Neural cell (in vitro differentiated cells): Measurements from ENCODE around the gene USP22. TPM values are rescaled to one million over a fixed set of nuclear protein-coding genes. Genes with fewer than 3 reads are reported as not detected.

Experiments used
- H2AFZ ChIP-seq: fragments of 200-600, 300-800 bp; sonication (generic), shearing (Covaris generic); 2 replicates; pipeline ENCODE4 v1.6.0; 2014; ENCODE audit warnings: low read depth, mild to moderate bottlenecking, antibody characterized with exemption, low read length, moderate library complexity
- H3F3A ChIP-seq: fragments of 200-600 bp; shearing (Covaris generic); 2 replicates; pipeline ENCODE4 v1.6.1; 2016; ENCODE audit warnings: mild to moderate bottlenecking, moderate library complexity, mixed read lengths, antibody characterized with exemption, low read length; ENCODE audit not compliant: insufficient read depth, poor library complexity, severe bottlenecking
- H3K27ac ChIP-seq: fragments of 200-600, 300-800 bp; sonication (generic), shearing (Covaris generic); 2 replicates; pipeline ENCODE4 v1.5.1; 2014; ENCODE audit warnings: mild to moderate bottlenecking, low read length, moderate library complexity
- H3K27me3 ChIP-seq: fragments of 300-800, 200-600 bp; sonication (generic), shearing (Covaris generic); 2 replicates; pipeline ENCODE4 v1.6.0; 2014; ENCODE audit warnings: mild to moderate bottlenecking, low read depth, low read length, moderate library complexity; ENCODE audit not compliant: insufficient read depth
- H3K36me3 ChIP-seq: fragments of 300-800, 200-600 bp; sonication (generic), shearing (Covaris generic); 2 replicates; pipeline ENCODE4 v1.5.1; 2014; ENCODE audit warnings: mild to moderate bottlenecking, antibody characterized with exemption, low read length, moderate library complexity; ENCODE audit not compliant: insufficient read depth
- H3K4me2 ChIP-seq: fragments of 300-800, 200-600 bp; sonication (generic), shearing (Covaris generic); 2 replicates; pipeline ENCODE4 v1.6.0; 2014; ENCODE audit warnings: mild to moderate bottlenecking, low read length
- H3K4me3 ChIP-seq: fragments of 300-800, 200-600 bp; sonication (generic), shearing (Covaris generic); 2 replicates; pipeline ENCODE4 v1.5.1; 2014; ENCODE audit warnings: mild to moderate bottlenecking, low read length, moderate library complexity
- H3K79me2 ChIP-seq: fragments of 200-600 bp; shearing (Covaris generic); replicated peaks from 2 replicates; pipeline ENCODE4 v1.6.0; 2014; ENCODE audit warnings: mild to moderate bottlenecking, low read length, moderate library complexity; ENCODE audit not compliant: insufficient read depth
- H3K9ac ChIP-seq: fragments of 300-800, 200-600 bp; sonication (generic), shearing (Covaris generic); 2 replicates; pipeline ENCODE4 v1.6.1; 2016; ENCODE audit warnings: mild to moderate bottlenecking, low read length, mixed read lengths
- H3K9me2 ChIP-seq: fragments of 200-600 bp; shearing (Covaris generic); 2 replicates; pipeline ENCODE4 v1.6.1; 2016; ENCODE audit warnings: mild to moderate bottlenecking, low read length, mixed read lengths; ENCODE audit not compliant: insufficient read depth
- H3K9me3 ChIP-seq: fragments of 200-600, 300-800 bp; sonication (generic), shearing (Covaris generic); 2 replicates; pipeline ENCODE4 v1.6.1; 2016; ENCODE audit warnings: mild to moderate bottlenecking, mixed run types, low read length, moderate library complexity, mixed read lengths
- H4K20me1 ChIP-seq: fragments of 200-600 bp; shearing (Covaris generic); 2 replicates; pipeline ENCODE4 v1.6.1; 2016; ENCODE audit warnings: mild to moderate bottlenecking, mixed run types; ENCODE audit not compliant: insufficient read depth
- CTCF ChIP-seq: fragments of 450-650 bp; IDR thresholded peaks from 2 replicates; pipeline ENCODE4 v1.5.1; 2014; ENCODE audit warnings: antibody characterized with exemption, mild to moderate bottlenecking, moderate library complexity; ENCODE audit not compliant: poor library complexity, severe bottlenecking
- EP300 ChIP-seq: fragments of 450-650 bp; conservative IDR thresholded peaks from 2 replicates; pipeline ENCODE4 v1.6.1; 2014; ENCODE audit warnings: antibody characterized with exemption, mild to moderate bottlenecking, moderate library complexity; ENCODE audit not compliant: poor library complexity, severe bottlenecking
- EZH2 ChIP-seq: fragments of 200-600, 300-800 bp; shearing (Covaris generic), sonication (generic); IDR thresholded peaks from 2 replicates; pipeline ENCODE4 v1.6.1; 2014; ENCODE audit warnings: antibody characterized with exemption, low read length, borderline replicate concordance, mild to moderate bottlenecking; ENCODE audit not compliant: insufficient read depth, poor library complexity, severe bottlenecking
- MXI1 ChIP-seq: fragments of 450-650 bp; conservative IDR thresholded peaks from 2 replicates; pipeline ENCODE4 v1.6.1; 2014; ENCODE audit warnings: antibody characterized with exemption, mild to moderate bottlenecking; ENCODE audit not compliant: poor library complexity, severe bottlenecking
- POLR2AphosphoS5 ChIP-seq: IDR thresholded peaks from 2 replicates; pipeline ENCODE4 v1.6.1; 2012
- RAD21 ChIP-seq: fragments of 450-650 bp; conservative IDR thresholded peaks from 2 replicates; pipeline ENCODE4 v1.6.1; 2014; ENCODE audit warnings: antibody characterized with exemption, mild to moderate bottlenecking, moderate library complexity
- REST ChIP-seq: IDR thresholded peaks from 2 replicates; pipeline ENCODE4 v1.6.1; 2012; ENCODE audit warnings: borderline replicate concordance
- SMC3 ChIP-seq: fragments of 450-650 bp; conservative IDR thresholded peaks from 2 replicates; pipeline ENCODE4 v1.6.1; 2014; ENCODE audit warnings: antibody characterized with exemption, mild to moderate bottlenecking, moderate library complexity; ENCODE audit not compliant: poor library complexity
- TAF1 ChIP-seq: IDR thresholded peaks from 2 replicates; pipeline ENCODE4 v1.6.1; 2012; ENCODE audit warnings: low read depth
- polyA plus RNA-seq: library from polyadenylated mRNA; depleted of rRNA; stranded (reverse); fragments of >200 nt; gene quantifications from 2 replicates; pipeline ENCODE4 v1.2.3, GENCODE V29; 2014

USP22 gene
- polyA plus RNA-seq, 1 donor from 2014 or later, result 269 TPM

GRCh38 chr17:21015564-21015963 is 27.2 kb downstream of the USP22 start:
- Histone ChIP-seq H3K4me2 (no peak overlapping the region), H3K9me2 (no peaks in the 10 kb centered on the region), H3K4me3 (no peak overlapping the region), H3K27me3 (no peaks in the 10 kb centered on the region), H3K27ac (no peak overlapping the region), H2AFZ (no peak overlapping the region), H3K79me2 (peaks cover 70% of the 10 kb centered on the region), H3F3A (no peaks in the 10 kb centered on the region), H3K9ac (no peak overlapping the region), H3K36me3 (peaks cover 16% of the 10 kb centered on the region), H3K9me3 (no peaks in the 10 kb centered on the region), H4K20me1 (peaks cover 67% of the 10 kb centered on the region)
- TF ChIP-seq EP300 (no peak), TAF1 (no peak), RAD21 (no peak), EZH2 (no peak), REST (no peak), SMC3 (no peak), CTCF (no peak), POLR2AphosphoS5 (no peak), MXI1 (no peak)

- Histone ChIP-seq H3K9ac (no peak overlapping the region), H3K4me2 (no peak overlapping the region), H3K36me3 (peaks cover 16% of the 10 kb centered on the region), H2AFZ (no peak overlapping the region), H3K79me2 (peaks cover 64% of the 10 kb centered on the region), H3K9me3 (no peaks in the 10 kb centered on the region), H3K27me3 (no peaks in the 10 kb centered on the region), H3K27ac (no peak overlapping the region), H3F3A (no peaks in the 10 kb centered on the region), H3K9me2 (no peaks in the 10 kb centered on the region), H4K20me1 (peaks cover 57% of the 10 kb centered on the region), H3K4me3 (no peak overlapping the region)
- TF ChIP-seq RAD21, result no peak
- TF ChIP-seq SMC3, result no peak
- no peak for TF ChIP-seq MXI1
- no peak for TF ChIP-seq TAF1
- TF ChIP-seq EP300, result no peak
Observed at GRCh38 chr17:21014498-21014897, 28.3 kb downstream of the USP22 start.

- Histone ChIP-seq H2AFZ (no peak overlapping the region), H4K20me1 (peaks cover 52% of the 10 kb centered on the region), H3K9me2 (no peaks in the 10 kb centered on the region), H3K27ac (no peak overlapping the region), H3K36me3 (peaks cover 13% of the 10 kb centered on the region), H3F3A (no peaks in the 10 kb centered on the region), H3K27me3 (no peaks in the 10 kb centered on the region), H3K9me3 (no peaks in the 10 kb centered on the region), H3K9ac (no peak overlapping the region), H3K4me2 (no peak overlapping the region), H3K79me2 (peaks cover 68% of the 10 kb centered on the region), H3K4me3 (no peak overlapping the region)
- no peak for TF ChIP-seq SMC3
- no peak for TF ChIP-seq EP300
- TF ChIP-seq REST, result no peak
- TF ChIP-seq RAD21, result no peak
- no peak for TF ChIP-seq CTCF
- no peak for TF ChIP-seq EZH2
- no peak for TF ChIP-seq TAF1
- no peak for TF ChIP-seq MXI1
- no peak for TF ChIP-seq POLR2AphosphoS5
Observed at GRCh38 chr17:21013983-21014382, 28.8 kb downstream of the USP22 start.
